Astrocyte (in vitro differentiated cells and primary cell): ENCODE data around the gene CUEDC1. TPM values are rescaled to one million over a fixed set of nuclear protein-coding genes. Genes with fewer than 3 reads are reported as not detected.
A peak's percentile ranks its signal among the peaks of the same experiment; 100 is the strongest.

Experiments used
- DNase-seq: peaks from one replicate; pipeline ENCODE4 v3.0.0-alpha.2; 2010; ENCODE audit warnings: low read depth
- FAIRE-seq: peaks from 2 replicates; lab custom pipeline; 2011; peaks lifted over from hg19 to GRCh38; lab: Jason Lieb, UNC
- H2AFZ ChIP-seq: 2 replicates; pipeline ENCODE4 v1.6.0; 2012; ENCODE audit warnings: low read depth, low read length, inconsistent platforms
- H3K27ac ChIP-seq: 2 replicates; pipeline ENCODE4 v1.5.1; 2011; ENCODE audit warnings: low read depth, low read length, inconsistent platforms
- H3K27me3 ChIP-seq: 2 replicates; pipeline ENCODE4 v1.6.0; 2011; ENCODE audit warnings: low read length, inconsistent platforms; ENCODE audit not compliant: insufficient read depth
- H3K36me3 ChIP-seq: 2 replicates; pipeline ENCODE4 v1.5.1; 2011; ENCODE audit warnings: low read length, inconsistent platforms; ENCODE audit not compliant: insufficient read depth
- H3K4me1 ChIP-seq: 2 replicates; pipeline ENCODE4 v1.5.1; 2011; ENCODE audit warnings: low read length, inconsistent platforms; ENCODE audit not compliant: insufficient read depth
- H3K4me2 ChIP-seq: 2 replicates; pipeline ENCODE4 v1.6.0; 2012; ENCODE audit warnings: low read length, inconsistent platforms
- H3K4me3 ChIP-seq: 2 replicates; pipeline ENCODE4 v1.5.1; 2011; ENCODE audit warnings: low read depth, mild to moderate bottlenecking, low read length, inconsistent platforms; ENCODE audit not compliant: insufficient read depth
- H3K79me2 ChIP-seq: 2 replicates; pipeline ENCODE4 v1.6.0; 2012; ENCODE audit warnings: mild to moderate bottlenecking, low read length, inconsistent platforms; ENCODE audit not compliant: insufficient read depth
- H3K9ac ChIP-seq: 2 replicates; pipeline ENCODE4 v1.6.0; 2012; ENCODE audit warnings: mild to moderate bottlenecking, low read length, inconsistent platforms
- H3K9me3 ChIP-seq: 2 replicates; pipeline ENCODE4 v1.5.1; 2012; ENCODE audit warnings: low read depth, mild to moderate bottlenecking, low read length, inconsistent platforms; ENCODE audit not compliant: insufficient read depth
- H4K20me1 ChIP-seq: 2 replicates; pipeline ENCODE4 v1.6.0; 2012; ENCODE audit warnings: low read length, inconsistent platforms; ENCODE audit not compliant: insufficient read depth
- H3K27ac Mint-ChIP-seq: one replicate; pipeline ENCODE4 v1.8.0; 2021; ENCODE audit warnings: mild to moderate bottlenecking, mixed read lengths; ENCODE audit not compliant: unreplicated experiment
- H3K27me3 Mint-ChIP-seq: one replicate; pipeline ENCODE4 v1.8.0; 2021; ENCODE audit warnings: low read depth, mixed read lengths; ENCODE audit not compliant: unreplicated experiment
- H3K36me3 Mint-ChIP-seq: one replicate; pipeline ENCODE4 v1.8.0; 2021; ENCODE audit warnings: low read depth, mixed read lengths; ENCODE audit not compliant: unreplicated experiment
- H3K4me1 Mint-ChIP-seq: one replicate; pipeline ENCODE4 v1.8.0; 2021; ENCODE audit warnings: low read depth, mixed read lengths; ENCODE audit not compliant: unreplicated experiment
- H3K4me3 Mint-ChIP-seq: one replicate; pipeline ENCODE4 v1.8.0; 2021; ENCODE audit warnings: mild to moderate bottlenecking, moderate library complexity, mixed read lengths; ENCODE audit not compliant: unreplicated experiment
- H3K9me3 Mint-ChIP-seq: one replicate; pipeline ENCODE4 v1.8.0; 2021; ENCODE audit warnings: mild to moderate bottlenecking, mixed read lengths; ENCODE audit not compliant: unreplicated experiment
- EZH2 ChIP-seq: IDR thresholded peaks from 2 replicates; pipeline ENCODE4 v1.6.1; 2012; ENCODE audit warnings: mild to moderate bottlenecking, low read length, inconsistent platforms; ENCODE audit not compliant: insufficient read depth
- total RNA-seq: library from RNA; stranded (reverse); gene quantifications from 2 replicates; pipeline ENCODE4 v1.2.1, GENCODE V29; 2021
- TF ChIP-seq, protein P1 (sequence below): IDR thresholded peaks from 2 replicates; pipeline ENCODE4 v1.5.1; 2011; ENCODE audit warnings: low read depth, mild to moderate bottlenecking, inconsistent platforms, low read length, moderate library complexity; ENCODE audit not compliant: insufficient read depth

The CUEDC1 gene
- total RNA-seq, 1 donor from 2014 or later, result 43.7 TPM

DNA sequence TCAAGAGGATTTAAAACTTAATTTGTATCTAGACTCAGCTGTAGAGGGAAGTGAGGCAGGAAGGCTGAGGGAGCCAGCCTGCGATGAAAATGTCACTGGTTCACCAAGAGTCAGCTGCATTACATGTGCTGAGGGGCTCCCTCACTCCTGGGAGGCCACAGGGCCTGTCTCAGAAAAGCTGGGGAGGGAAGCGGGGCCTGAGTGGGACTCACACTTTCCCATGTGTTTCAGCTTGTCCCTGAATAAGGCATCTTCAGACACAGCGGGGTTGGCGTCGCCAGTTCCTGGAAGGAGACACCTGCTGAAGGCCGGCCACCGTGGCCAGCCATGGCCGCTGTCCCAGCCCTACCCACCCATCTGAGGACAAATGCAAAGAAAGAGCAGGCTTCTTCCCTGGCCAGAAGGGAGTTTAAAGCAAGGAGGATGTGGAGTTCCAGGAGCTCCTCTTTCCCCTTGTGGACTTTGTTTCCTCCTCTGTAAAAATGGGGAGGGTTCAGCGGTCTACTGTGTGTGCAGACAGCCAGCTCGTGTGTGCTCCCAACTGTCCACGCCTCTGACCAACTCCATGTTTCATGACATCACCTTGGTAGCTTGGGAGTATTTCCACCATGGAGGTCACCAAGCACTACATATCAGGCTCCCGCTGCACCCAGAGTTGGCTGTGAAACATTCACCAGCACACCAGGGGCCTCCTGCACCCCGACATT is 86.1 kb downstream of the CUEDC1 start:
- TF ChIP-seq, protein P1, sequence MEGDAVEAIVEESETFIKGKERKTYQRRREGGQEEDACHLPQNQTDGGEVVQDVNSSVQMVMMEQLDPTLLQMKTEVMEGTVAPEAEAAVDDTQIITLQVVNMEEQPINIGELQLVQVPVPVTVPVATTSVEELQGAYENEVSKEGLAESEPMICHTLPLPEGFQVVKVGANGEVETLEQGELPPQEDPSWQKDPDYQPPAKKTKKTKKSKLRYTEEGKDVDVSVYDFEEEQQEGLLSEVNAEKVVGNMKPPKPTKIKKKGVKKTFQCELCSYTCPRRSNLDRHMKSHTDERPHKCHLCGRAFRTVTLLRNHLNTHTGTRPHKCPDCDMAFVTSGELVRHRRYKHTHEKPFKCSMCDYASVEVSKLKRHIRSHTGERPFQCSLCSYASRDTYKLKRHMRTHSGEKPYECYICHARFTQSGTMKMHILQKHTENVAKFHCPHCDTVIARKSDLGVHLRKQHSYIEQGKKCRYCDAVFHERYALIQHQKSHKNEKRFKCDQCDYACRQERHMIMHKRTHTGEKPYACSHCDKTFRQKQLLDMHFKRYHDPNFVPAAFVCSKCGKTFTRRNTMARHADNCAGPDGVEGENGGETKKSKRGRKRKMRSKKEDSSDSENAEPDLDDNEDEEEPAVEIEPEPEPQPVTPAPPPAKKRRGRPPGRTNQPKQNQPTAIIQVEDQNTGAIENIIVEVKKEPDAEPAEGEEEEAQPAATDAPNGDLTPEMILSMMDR, result no peak
- TF ChIP-seq EZH2, result no peak
- Mint-ChIP-seq H3K36me3 (peaks cover 25% of the 10 kb centered on the region), H3K27me3 (no peaks in the 10 kb centered on the region), H3K27ac (peak overlapping the region; percentile 97), H3K4me1 (peaks cover 54% of the 10 kb centered on the region), H3K9me3 (no peaks in the 10 kb centered on the region), H3K4me3 (no peak overlapping the region)
- Histone ChIP-seq H3K9me3 (no peaks in the 10 kb centered on the region), H3K27ac (peak overlapping the region; percentile 79), H3K4me1 (peaks cover 42% of the 10 kb centered on the region), H3K4me2 (peak overlapping the region; percentile 77), H3K9ac (peak overlapping the region; percentile 60), H2AFZ (no peak overlapping the region), H4K20me1 (no peaks in the 10 kb centered on the region), H3K36me3 (peaks cover 7% of the 10 kb centered on the region), H3K27me3 (no peaks in the 10 kb centered on the region), H3K4me3 (no peak overlapping the region), H3K79me2 (no peaks in the 10 kb centered on the region)
- DNase-seq (no peak), FAIRE-seq (no peak)

DNA sequence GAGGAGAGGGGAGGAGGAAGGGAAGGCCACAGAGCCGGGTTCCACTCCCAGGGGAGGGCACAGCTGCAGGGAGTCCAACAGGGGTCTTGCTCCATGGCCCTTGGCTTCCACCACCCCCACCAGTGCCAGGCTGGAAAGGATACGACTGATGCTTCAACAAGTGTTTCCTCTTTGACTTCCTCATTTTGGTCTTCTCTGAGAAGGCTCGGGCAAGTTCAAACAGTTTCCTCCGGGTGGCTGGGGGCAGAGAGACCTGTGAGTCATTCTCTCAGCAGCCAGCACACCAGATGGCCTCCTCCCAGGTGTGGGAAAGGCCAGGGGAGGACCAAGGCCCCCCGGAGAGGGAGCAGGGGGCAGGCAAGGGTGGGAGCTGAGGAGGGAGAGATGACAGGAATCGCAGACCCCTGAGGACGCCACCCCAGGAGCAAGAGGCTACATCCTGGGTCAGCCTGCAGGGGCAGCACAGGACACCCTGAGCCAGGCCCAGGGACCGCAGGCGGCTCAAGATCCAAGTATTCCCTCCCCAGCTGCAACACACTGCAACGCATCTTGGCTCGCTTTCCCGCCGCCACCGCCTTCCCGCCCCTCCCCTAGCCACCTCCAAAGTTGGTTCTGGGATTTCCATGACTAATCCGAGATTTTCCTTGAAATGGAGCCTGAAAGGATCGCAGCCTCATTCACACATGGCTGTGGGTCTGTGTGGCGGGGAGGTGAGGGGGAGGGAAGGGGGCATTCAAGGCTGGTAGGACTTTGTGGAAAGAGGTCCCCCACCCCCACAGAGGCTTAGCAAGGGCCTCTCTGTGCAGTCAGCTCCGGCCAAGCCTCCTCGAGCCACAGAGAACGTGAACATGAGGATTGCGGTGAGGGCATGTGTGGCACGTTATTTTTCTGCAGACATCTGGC is 87.0 kb downstream of the CUEDC1 start:
- DNase-seq, result peak; percentile 91
- H3K27ac Mint-ChIP-seq, result peak overlapping the region; percentile 95

More for the DNA sequence above, 87.0 kb downstream of the CUEDC1 start:
- Histone ChIP-seq H3K4me2 (peak overlapping the region; percentile 77), H3K27ac (peak overlapping the region; percentile 79), H4K20me1 (no peaks in the 10 kb centered on the region), H3K9me3 (no peaks in the 10 kb centered on the region), H3K79me2 (no peaks in the 10 kb centered on the region), H3K36me3 (peaks cover 7% of the 10 kb centered on the region), H3K9ac (peak overlapping the region; percentile 60), H2AFZ (peak overlapping the region; percentile 62), H3K4me1 (peaks cover 34% of the 10 kb centered on the region), H3K4me3 (no peak overlapping the region), H3K27me3 (no peaks in the 10 kb centered on the region)
- peaks cover 24% of the 10 kb centered on the region for H3K36me3 Mint-ChIP-seq
- H3K4me1 Mint-ChIP-seq, result peaks cover 52% of the 10 kb centered on the region
- TF ChIP-seq EZH2, result no peak
- TF ChIP-seq, protein P1, result peak; percentile 34
- no peak overlapping the region for H3K4me3 Mint-ChIP-seq
- FAIRE-seq, result peak; percentile 89
- H3K9me3 Mint-ChIP-seq, result no peaks in the 10 kb centered on the region
- H3K27me3 Mint-ChIP-seq, result no peaks in the 10 kb centered on the region
